HepG2 (cell line): ENCODE results near the gene MAJIN. TPM values are rescaled to one million over a fixed set of nuclear protein-coding genes. Genes with fewer than 3 reads are reported as not detected.

Experiments
- ARID3A ChIP-seq: IDR thresholded peaks from 2 replicates; pipeline ENCODE4 v1.6.1; 2012; ENCODE audit warnings: low read depth, low read length, improper control_type of control experiment
- ARID4A ChIP-seq: sonication (generic); formaldehyde crosslinking; IDR thresholded peaks from 2 replicates; pipeline ENCODE4 v1.5.0; 2020; ENCODE audit warnings: mild to moderate bottlenecking, missing genetic modification reagents, borderline replicate concordance
- CEBPG ChIP-seq: IDR thresholded peaks from 2 replicates; pipeline ENCODE4 v1.6.1; 2016
- GABPA ChIP-seq, 2 experiments: IDR thresholded peaks; 2 replicates each; pipeline ENCODE4 v1.6.1; 2011 to 2016; ENCODE audit warnings: low read depth in 2 of 2, low read length in 1 of 2, missing biosample characterization in 1 of 2, missing genetic modification characterization in 1 of 2
- HBP1 ChIP-seq: IDR thresholded peaks from 2 replicates; pipeline ENCODE4 v1.6.1; 2016; ENCODE audit warnings: low read depth, control low read depth
- IRF2 ChIP-seq: IDR thresholded peaks from 2 replicates; pipeline ENCODE4 v1.6.1; 2018; ENCODE audit warnings: missing genetic modification reagents, missing compliant biosample characterization
- MIER2 ChIP-seq: IDR thresholded peaks from 2 replicates; pipeline ENCODE4 v1.6.1; 2016; ENCODE audit warnings: missing biosample characterization, missing genetic modification reagents
- MLLT10 ChIP-seq: sonication (generic); formaldehyde crosslinking; IDR thresholded peaks from 2 replicates; pipeline ENCODE4 v1.4.0; 2020; ENCODE audit warnings: missing genetic modification reagents
- PATZ1 ChIP-seq: sonication (generic); formaldehyde crosslinking; IDR thresholded peaks from 2 replicates; pipeline ENCODE4 v1.4.0; 2020; ENCODE audit warnings: missing genetic modification reagents
- TBX3 ChIP-seq: fragments of 450-650 bp; IDR thresholded peaks from 2 replicates; pipeline ENCODE4 v1.6.1; 2017; ENCODE audit warnings: antibody characterized with exemption, mild to moderate bottlenecking, inconsistent platforms, borderline replicate concordance
- ZBTB39 ChIP-seq: sonication (generic); formaldehyde crosslinking; IDR thresholded peaks from 2 replicates; pipeline ENCODE4 v1.5.0; 2020; ENCODE audit warnings: missing genetic modification reagents
- ZNF441 ChIP-seq: sonication (generic); formaldehyde crosslinking; IDR thresholded peaks from 2 replicates; pipeline ENCODE4 v1.7.0; 2021; ENCODE audit warnings: missing genetic modification reagents, borderline replicate concordance
- ZNF709 ChIP-seq: sonication (generic); formaldehyde crosslinking; IDR thresholded peaks from 2 replicates; pipeline ENCODE4 v1.5.0; 2020; ENCODE audit warnings: mild to moderate bottlenecking, missing genetic modification reagents
- polyA plus RNA-seq, 8 experiments: library from polyadenylated mRNA; depleted of rRNA in 3 of 8; stranded (reverse) in 7 of 8; unstranded in 1 of 8; fragments of >200 nt; fragmentation: Illumina TruSeq in 4 of 8; extraction: Trizol in 4 of 8; gene quantifications; 2 replicates each; pipeline versions ENCODE4 v1.2.1 to v1.2.3, GENCODE V29; 2011 to 2016; ENCODE audit warnings: low read depth in 4 of 8, missing spikeins in 1 of 8, mixed read lengths in 1 of 8; ENCODE audit not compliant: insufficient read depth in 1 of 8
- total RNA-seq, 5 experiments: library from RNA; depleted of rRNA; stranded (reverse); fragments of >200 nt; fragmentation: Illumina TruSeq; extraction: Trizol; gene quantifications; 2 replicates each; pipeline ENCODE4 v1.2.3, GENCODE V29; 2016; ENCODE audit warnings: low read depth in 1 of 5

MAJIN gene
- total and polyA plus RNA-seq, 2 of the 13 experiments (the other 11 are each of a cell fraction or from before 2014, with no cell fraction given) = not detected

GRCh38 chr11:64998141-64998540, 26.2 kb upstream of the MAJIN start (continued):
- no peak for TF ChIP-seq HBP1 (CRISPR knock-in tag)
- no peak for TF ChIP-seq MIER2 (CRISPR knock-in tag)
- TF ChIP-seq ZNF709 = no peak
- TF ChIP-seq MLLT10 (CRISPR knock-in tag) = no peak
- TF ChIP-seq TBX3 = peak; percentile 42; the same call in 1 of the 2 replicates
- peak; percentile 13; the same call in 1 of the 2 replicates for TF ChIP-seq ARID4A (CRISPR knock-in tag)
- no peak for TF ChIP-seq ZBTB39 (CRISPR knock-in tag)
- TF ChIP-seq ZNF441 (CRISPR knock-in tag) = no peak
- no peak; the same call in 1 of the 2 replicates for TF ChIP-seq CEBPG (CRISPR knock-in tag)
- TF ChIP-seq ARID3A = 0 out of 2 replicates have a peak, but pooled peaks have one; percentile 25
- peak; percentile 40 for TF ChIP-seq PATZ1 (CRISPR knock-in tag)
- 0 out of 2 replicates have a peak, but pooled peaks have one; percentile 24 for TF ChIP-seq IRF2 (CRISPR knock-in tag)
- no peak for TF ChIP-seq GABPA (IDR thresholded peaks at IDR 0.05; ENCODE audit: low read depth, low read length)
- TF ChIP-seq GABPA (CRISPR knock-in tag; IDR thresholded peaks at IDR 0.05; ENCODE audit: low read depth) = peak; percentile 32; the same call in 1 of the 2 replicates
